ENCODE measurements around the gene KNL1. TPM values are rescaled to one million over a fixed set of nuclear protein-coding genes. Genes with fewer than 3 reads are reported as not detected.
A peak's percentile ranks its signal among the peaks of the same experiment; 100 is the strongest.

The KNL1 gene
- total and polyA plus RNA-seq, 10 of the 15 experiments (the other 5 are each of a cell fraction or from before 2014, with no cell fraction given): 10.9 to 55.5 (median 28.4) TPM

- TF ChIP-seq, protein P1, sequence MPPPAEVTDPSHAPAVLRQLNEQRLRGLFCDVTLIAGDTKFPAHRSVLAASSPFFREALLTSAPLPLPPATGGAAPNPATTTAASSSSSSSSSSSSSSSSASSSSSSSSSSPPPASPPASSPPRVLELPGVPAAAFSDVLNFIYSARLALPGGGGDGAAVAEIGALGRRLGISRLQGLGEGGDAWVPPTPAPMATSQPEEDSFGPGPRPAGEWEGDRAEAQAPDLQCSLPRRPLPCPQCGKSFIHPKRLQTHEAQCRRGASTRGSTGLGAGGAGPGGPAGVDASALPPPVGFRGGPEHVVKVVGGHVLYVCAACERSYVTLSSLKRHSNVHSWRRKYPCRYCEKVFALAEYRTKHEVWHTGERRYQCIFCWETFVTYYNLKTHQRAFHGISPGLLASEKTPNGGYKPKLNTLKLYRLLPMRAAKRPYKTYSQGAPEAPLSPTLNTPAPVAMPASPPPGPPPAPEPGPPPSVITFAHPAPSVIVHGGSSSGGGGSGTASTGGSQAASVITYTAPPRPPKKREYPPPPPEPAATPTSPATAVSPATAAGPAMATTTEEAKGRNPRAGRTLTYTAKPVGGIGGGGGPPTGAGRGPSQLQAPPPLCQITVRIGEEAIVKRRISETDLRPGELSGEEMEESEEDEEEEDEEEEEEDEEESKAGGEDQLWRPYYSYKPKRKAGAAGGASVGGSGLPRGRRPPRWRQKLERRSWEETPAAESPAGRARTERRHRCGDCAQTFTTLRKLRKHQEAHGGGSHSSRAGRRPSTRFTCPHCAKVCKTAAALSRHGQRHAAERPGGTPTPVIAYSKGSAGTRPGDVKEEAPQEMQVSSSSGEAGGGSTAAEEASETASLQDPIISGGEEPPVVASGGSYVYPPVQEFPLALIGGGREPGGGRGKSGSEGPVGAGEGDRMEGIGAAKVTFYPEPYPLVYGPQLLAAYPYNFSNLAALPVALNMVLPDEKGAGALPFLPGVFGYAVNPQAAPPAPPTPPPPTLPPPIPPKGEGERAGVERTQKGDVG (CRISPR knock-in tag; IDR thresholded peaks at IDR 0.05): no peak
- TF ChIP-seq ATF7 (IDR thresholded peaks at IDR 0.05; ENCODE audit: low read depth) (peak; percentile 61), SMAD5 (IDR thresholded peaks at IDR 0.05; ENCODE audit: low read depth) (no peak), MXI1 (IDR thresholded peaks at IDR 0.05; ENCODE audit: low read depth, low read length) (peak; percentile 88; the same call in 1 of the 2 replicates), IKZF2 (IDR thresholded peaks at IDR 0.05) (no peak; a peak in 1 of 4 replicates), ZNF207 (IDR thresholded peaks at IDR 0.05; ENCODE audit: borderline replicate concordance) (no peak), RCOR1 (conservative IDR thresholded peaks at IDR 0.05; ENCODE audit: low read depth, low read length) (0 out of 2 replicates have a peak, but pooled peaks have one; percentile 63), BCL3 (IDR thresholded peaks at IDR 0.05; ENCODE audit: borderline replicate concordance, insufficient read depth, low read depth, low read length, poor library complexity, severe bottlenecking) (peak; percentile 56), ETV6 (conservative IDR thresholded peaks at IDR 0.05 in 1 of 2, IDR thresholded peaks at IDR 0.05 in 1 of 2; ENCODE audit: borderline replicate concordance in 1 of 2, low read depth in 1 of 2) (no peak), EZH2 (IDR thresholded peaks at IDR 0.05; ENCODE audit: borderline replicate concordance, control insufficient read depth, low read depth, low read length) (no peak), TCF3 (IDR thresholded peaks at IDR 0.05; ENCODE audit: borderline replicate concordance, insufficient read depth, low read depth, low read length) (peak; percentile 83; the same call in 1 of the 2 replicates), RELB (IDR thresholded peaks at IDR 0.05; ENCODE audit: low read depth) (peak; percentile 36; the same call in 1 of the 2 replicates), KDM1A (IDR thresholded peaks at IDR 0.05; ENCODE audit: borderline replicate concordance) (no peak), SMARCA5 (IDR thresholded peaks at IDR 0.05) (peak; percentile 17; the same call in 1 of the 2 replicates), NFXL1 (IDR thresholded peaks at IDR 0.05; ENCODE audit: borderline replicate concordance) (no peak), SMAD1 (IDR thresholded peaks at IDR 0.05; ENCODE audit: low read depth, partially characterized antibody) (peak; percentile 27)
- TF ChIP-seq, protein P2, sequence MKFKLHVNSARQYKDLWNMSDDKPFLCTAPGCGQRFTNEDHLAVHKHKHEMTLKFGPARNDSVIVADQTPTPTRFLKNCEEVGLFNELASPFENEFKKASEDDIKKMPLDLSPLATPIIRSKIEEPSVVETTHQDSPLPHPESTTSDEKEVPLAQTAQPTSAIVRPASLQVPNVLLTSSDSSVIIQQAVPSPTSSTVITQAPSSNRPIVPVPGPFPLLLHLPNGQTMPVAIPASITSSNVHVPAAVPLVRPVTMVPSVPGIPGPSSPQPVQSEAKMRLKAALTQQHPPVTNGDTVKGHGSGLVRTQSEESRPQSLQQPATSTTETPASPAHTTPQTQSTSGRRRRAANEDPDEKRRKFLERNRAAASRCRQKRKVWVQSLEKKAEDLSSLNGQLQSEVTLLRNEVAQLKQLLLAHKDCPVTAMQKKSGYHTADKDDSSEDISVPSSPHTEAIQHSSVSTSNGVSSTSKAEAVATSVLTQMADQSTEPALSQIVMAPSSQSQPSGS (IDR thresholded peaks at IDR 0.05; ENCODE audit: low read length): no peak
- TF ChIP-seq, protein P3, sequence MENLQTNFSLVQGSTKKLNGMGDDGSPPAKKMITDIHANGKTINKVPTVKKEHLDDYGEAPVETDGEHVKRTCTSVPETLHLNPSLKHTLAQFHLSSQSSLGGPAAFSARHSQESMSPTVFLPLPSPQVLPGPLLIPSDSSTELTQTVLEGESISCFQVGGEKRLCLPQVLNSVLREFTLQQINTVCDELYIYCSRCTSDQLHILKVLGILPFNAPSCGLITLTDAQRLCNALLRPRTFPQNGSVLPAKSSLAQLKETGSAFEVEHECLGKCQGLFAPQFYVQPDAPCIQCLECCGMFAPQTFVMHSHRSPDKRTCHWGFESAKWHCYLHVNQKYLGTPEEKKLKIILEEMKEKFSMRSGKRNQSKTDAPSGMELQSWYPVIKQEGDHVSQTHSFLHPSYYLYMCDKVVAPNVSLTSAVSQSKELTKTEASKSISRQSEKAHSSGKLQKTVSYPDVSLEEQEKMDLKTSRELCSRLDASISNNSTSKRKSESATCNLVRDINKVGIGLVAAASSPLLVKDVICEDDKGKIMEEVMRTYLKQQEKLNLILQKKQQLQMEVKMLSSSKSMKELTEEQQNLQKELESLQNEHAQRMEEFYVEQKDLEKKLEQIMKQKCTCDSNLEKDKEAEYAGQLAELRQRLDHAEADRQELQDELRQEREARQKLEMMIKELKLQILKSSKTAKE (IDR thresholded peaks at IDR 0.05; ENCODE audit: low read depth, poor library complexity, severe bottlenecking): no peak
Measured at GRCh38 chr15:40694688-40695468, 100.8 kb downstream of the KNL1 start, which contains the start of gene RAD51 (continued).

Data from GM12878 (cell line).